Breast epithelium (tissue), 4 donors: ENCODE measurements around the gene HEY2. TPM values are rescaled to one million over a fixed set of nuclear protein-coding genes. Genes with fewer than 3 reads are reported as not detected.

Experiments used
- DNase-seq, 2 donors: peaks; one replicate each; pipeline ENCODE4 v3.0.0-alpha.2; 2019; ENCODE audit warnings: low spot score in 2 of 2
- H3K27ac ChIP-seq, 2 donors: fragments of 200-600 bp; sonication (generic) in 1 of 2; one replicate each; pipeline ENCODE4 v1.5.1; 2016 to 2019; ENCODE audit warnings: mild to moderate bottlenecking in 1 of 2
- H3K27me3 ChIP-seq, 2 donors: fragments of 200-600 bp; sonication (generic) in 1 of 2; one replicate each; pipeline versions ENCODE4 v1.5.1 to v1.6.0; 2017 to 2019; ENCODE audit warnings: control low read depth in 1 of 2, mild to moderate bottlenecking in 1 of 2
- H3K36me3 ChIP-seq: fragments of 200-600 bp; one replicate; pipeline ENCODE4 v1.5.1; 2019
- H3K4me1 ChIP-seq, 2 donors: fragments of 200-600 bp; sonication (generic); one replicate each; pipeline ENCODE4 v1.5.1; 2016 to 2019; ENCODE audit warnings: control low read depth in 1 of 2
- H3K4me3 ChIP-seq, 3 donors: fragments of 200-600 bp; sonication (generic); 1 replicate in 2 of 3; 2 replicates in 1 of 3; pipeline ENCODE4 v1.5.1; 2016 to 2019; ENCODE audit warnings: mild to moderate bottlenecking in 3 of 3, moderate library complexity in 2 of 3
- H3K9me3 ChIP-seq, 2 donors: fragments of 200-600 bp; sonication (generic) in 1 of 2; one replicate each; pipeline ENCODE4 v1.5.1; 2016 to 2019; ENCODE audit warnings: control low read depth in 1 of 2
- CTCF ChIP-seq, 3 donors: fragments of 450-650 bp; IDR thresholded peaks; one replicate each; pipeline ENCODE4 v1.5.1; 2016 to 2017; ENCODE audit warnings: antibody characterized with exemption in 3 of 3, mild to moderate bottlenecking in 3 of 3, moderate library complexity in 3 of 3
- POLR2A ChIP-seq: fragments of 450-650 bp; IDR thresholded peaks from one replicate; pipeline ENCODE4 v1.6.1; 2016; ENCODE audit warnings: antibody characterized with exemption, mild to moderate bottlenecking, moderate library complexity
- POLR2AphosphoS5 ChIP-seq, 3 donors: sonication (generic); formaldehyde crosslinking; IDR thresholded peaks; one replicate each; pipeline ENCODE4 v1.6.1; 2017; ENCODE audit warnings: antibody characterized with exemption in 3 of 3
- intact Hi-C: fragments of 100-400 bp; cut with DNase I; formaldehyde crosslinking; loops from one replicate; pipeline ENCODE4 v1.15.1; 2023; ENCODE audit warnings: low total_unique reads
- total RNA-seq, 3 donors: library from RNA; depleted of rRNA; stranded (reverse); fragments of >200 nt; gene quantifications; one replicate each; pipeline ENCODE4 v1.1.0, GENCODE V29; 2016

Gene HEY2
- total RNA-seq, 3 donors from 2014 or later = 2.3 to 8.2 (median 2.4) TPM

- Histone ChIP-seq H3K4me1 (no peaks in the 10 kb centered on the region), H3K27ac (no peak overlapping the region), H3K9me3 (no peaks in the 10 kb centered on the region), H3K36me3 (no peaks in the 10 kb centered on the region), H3K27me3 (no peaks in the 10 kb centered on the region), H3K4me3 (no peak overlapping the region)
- DNase-seq = no peak
- TF ChIP-seq POLR2AphosphoS5 (IDR thresholded peaks at IDR 0.05) (no peak), CTCF (IDR thresholded peaks at IDR 0.05) (no peak), POLR2A (no peak)
- intact Hi-C loops = no loop called here
Measured at GRCh38 chr6:125727216-125727615, 22.2 kb upstream of the HEY2 start.

GRCh38 chr6:125728739-125729138 lies 20.7 kb upstream of the HEY2 start:
- Histone ChIP-seq H3K4me1 (no peaks in the 10 kb centered on the region), H3K9me3 (no peaks in the 10 kb centered on the region), H3K27me3 (no peaks in the 10 kb centered on the region), H3K27ac (no peak overlapping the region), H3K4me3 (no peak overlapping the region), H3K36me3 (no peaks in the 10 kb centered on the region)
- TF ChIP-seq POLR2A = no peak
- no peak for TF ChIP-seq POLR2AphosphoS5 (IDR thresholded peaks at IDR 0.05)
- no peak for TF ChIP-seq CTCF (IDR thresholded peaks at IDR 0.05)
- intact Hi-C loops = no loop called here
- DNase-seq = no peak

- H3K4me1 ChIP-seq = no peaks in the 10 kb centered on the region
- TF ChIP-seq POLR2A = no peak
- TF ChIP-seq POLR2AphosphoS5 (IDR thresholded peaks at IDR 0.05) = no peak
- TF ChIP-seq CTCF (IDR thresholded peaks at IDR 0.05) = no peak
- no peaks in the 10 kb centered on the region for H3K27me3 ChIP-seq
- no peak overlapping the region for H3K4me3 ChIP-seq
- no peak overlapping the region for H3K27ac ChIP-seq
- intact Hi-C loops = no loop called here
- DNase-seq = no peak
- no peaks in the 10 kb centered on the region for H3K36me3 ChIP-seq
- H3K9me3 ChIP-seq = no peaks in the 10 kb centered on the region
Measured at GRCh38 chr6:125729983-125730382, 19.4 kb upstream of the HEY2 start.

GRCh38 chr6:125732398-125732797 lies 17.0 kb upstream of the HEY2 start:
- H3K9me3 ChIP-seq = no peaks in the 10 kb centered on the region
- no peak for DNase-seq
- no peaks in the 10 kb centered on the region for H3K4me1 ChIP-seq
- no peaks in the 10 kb centered on the region for H3K27me3 ChIP-seq
- intact Hi-C loops = no loop called here
- H3K4me3 ChIP-seq = no peak overlapping the region
- TF ChIP-seq POLR2AphosphoS5 (IDR thresholded peaks at IDR 0.05) = no peak
- no peak for TF ChIP-seq POLR2A
- no peak for TF ChIP-seq CTCF (IDR thresholded peaks at IDR 0.05)
- H3K36me3 ChIP-seq = no peaks in the 10 kb centered on the region
- H3K27ac ChIP-seq = no peak overlapping the region

GRCh38 chr6:125733516-125734300 lies 15.7 kb upstream of the HEY2 start:
- Histone ChIP-seq H3K36me3 (no peaks in the 10 kb centered on the region), H3K4me3 (no peak overlapping the region), H3K27me3 (no peaks in the 10 kb centered on the region), H3K4me1 (no peaks in the 10 kb centered on the region), H3K9me3 (no peaks in the 10 kb centered on the region), H3K27ac (no peak overlapping the region)
- TF ChIP-seq POLR2AphosphoS5 (IDR thresholded peaks at IDR 0.05) (no peak), POLR2A (no peak), CTCF (IDR thresholded peaks at IDR 0.05) (no peak)
- no peak for DNase-seq
- intact Hi-C loops = no loop called here
